Chondrocyte (in vitro differentiated cells): Measurements from ENCODE around the gene SNRNP35. TPM values are rescaled to one million over a fixed set of nuclear protein-coding genes. Genes with fewer than 3 reads are reported as not detected.
"Not testable (repeated sequence)": the region's sequence is repeated elsewhere in the genome, so short reads cannot be mapped to it uniquely, and the experiment has no call there.

Experiments
- DNase-seq: peaks from one replicate; pipeline ENCODE4 v3.0.0; 2021; ENCODE audit warnings: mixed read lengths, low spot score
- H3K27ac Mint-ChIP-seq: one replicate; pipeline ENCODE4 v1.8.0; 2021; ENCODE audit warnings: mild to moderate bottlenecking, moderate library complexity, mixed read lengths; ENCODE audit not compliant: unreplicated experiment
- H3K27me3 Mint-ChIP-seq: 2 replicates; pipeline ENCODE4 v1.8.0; 2021; ENCODE audit warnings: low read depth, mixed read lengths
- H3K36me3 Mint-ChIP-seq: 2 replicates; pipeline ENCODE4 v1.8.0; 2021; ENCODE audit warnings: low read depth, mixed read lengths
- H3K4me1 Mint-ChIP-seq: 2 replicates; pipeline ENCODE4 v1.8.0; 2021; ENCODE audit warnings: low read depth, mild to moderate bottlenecking, mixed read lengths
- H3K4me3 Mint-ChIP-seq: one replicate; pipeline ENCODE4 v1.8.0; 2021; ENCODE audit warnings: mild to moderate bottlenecking, moderate library complexity, mixed read lengths; ENCODE audit not compliant: unreplicated experiment
- H3K9me3 Mint-ChIP-seq: 2 replicates; pipeline ENCODE4 v1.8.0; 2021; ENCODE audit warnings: low read depth, mixed read lengths
- CTCF ChIP-seq: fragments of 200-600 bp; sonication (generic); IDR thresholded peaks from 2 replicates; pipeline ENCODE4 v1.5.0; 2021; ENCODE audit warnings: antibody characterized with exemption, mild to moderate bottlenecking, moderate library complexity
- total RNA-seq: library from RNA; stranded (reverse); gene quantifications from 3 replicates; pipeline ENCODE4 v1.2.1, GENCODE V29; 2021

The SNRNP35 gene
- total RNA-seq, 1 donor from 2014 or later = 9.2 TPM

GRCh38 chr12:123428591-123428990 is 29.3 kb upstream of the SNRNP35 start:
- TF ChIP-seq CTCF = no peak
- DNase-seq = no peak

GRCh38 chr12:123429101-123429500 is 28.8 kb upstream of the SNRNP35 start:
- not testable (repeated sequence) for H3K27ac Mint-ChIP-seq, H3K9me3 Mint-ChIP-seq, H3K4me1 Mint-ChIP-seq, DNase-seq, H3K4me3 Mint-ChIP-seq, H3K27me3 Mint-ChIP-seq, H3K36me3 Mint-ChIP-seq

More at GRCh38 chr12:123428591-123428990, 29.3 kb upstream of the SNRNP35 start:
- Mint-ChIP-seq H3K4me3 (no peak overlapping the region), H3K27ac (no peak overlapping the region), H3K4me1 (peaks cover 6% of the 10 kb centered on the region), H3K9me3 (no peaks in the 10 kb centered on the region), H3K36me3 (peaks cover 1% of the 10 kb centered on the region), H3K27me3 (no peaks in the 10 kb centered on the region)

- not testable (repeated sequence) for H3K27me3 Mint-ChIP-seq, H3K36me3 Mint-ChIP-seq, H3K9me3 Mint-ChIP-seq, DNase-seq
- Mint-ChIP-seq H3K4me1 (peaks cover 24% of the 10 kb centered on the region), H3K4me3 (peak overlapping the region; percentile 17), H3K27ac (peak overlapping the region; percentile 64)
These were observed 25.8 kb upstream of the SNRNP35 start for GRCh38 chr12:123431951-123432817.

GRCh38 chr12:123433615-123434014 is 24.3 kb upstream of the SNRNP35 start:
- Mint-ChIP-seq H3K4me1 (peaks cover 24% of the 10 kb centered on the region), H3K9me3 (no peaks in the 10 kb centered on the region), H3K27me3 (no peaks in the 10 kb centered on the region), H3K36me3 (no peaks in the 10 kb centered on the region), H3K4me3 (no peak overlapping the region), H3K27ac (no peak overlapping the region)
- no peak for TF ChIP-seq CTCF
- no peak for DNase-seq

GRCh38 chr12:123435636-123436016 is 22.3 kb upstream of the SNRNP35 start:
- peaks cover 24% of the 10 kb centered on the region for H3K4me1 Mint-ChIP-seq
- no peaks in the 10 kb centered on the region for H3K27me3 Mint-ChIP-seq
- no peak for TF ChIP-seq CTCF
- peak overlapping the region; percentile 95 for H3K4me3 Mint-ChIP-seq
- H3K36me3 Mint-ChIP-seq = no peaks in the 10 kb centered on the region
- no peak overlapping the region for H3K27ac Mint-ChIP-seq
- no peak for DNase-seq
- no peaks in the 10 kb centered on the region for H3K9me3 Mint-ChIP-seq

GRCh38 chr12:123436017-123436964 is 21.6 kb upstream of the SNRNP35 start, which contains the start of gene RILPL2:
Gene RILPL2, minus strand, starts transcription at chr12:123436684. Its CDS starts 264 bp downstream, at chr12:123436420.
- H3K27ac Mint-ChIP-seq = peak within 1 kb of the TSS; percentile 85

More at GRCh38 chr12:123436017-123436964, 21.6 kb upstream of the SNRNP35 start, which contains the start of gene RILPL2:
- TF ChIP-seq CTCF = peak; percentile 33
- Mint-ChIP-seq H3K9me3 (no peaks in the 10 kb centered on the region), H3K36me3 (no peaks in the 10 kb centered on the region), H3K27me3 (no peaks in the 10 kb centered on the region), H3K4me3 (peak within 1 kb of the TSS; percentile 95), H3K4me1 (peaks cover 24% of the 10 kb centered on the region)
- DNase-seq = peak; percentile 88
